ENCODE measurements around the gene DCLK2.

DCLK2 gene

GRCh38 chr4:150133605-150134004, 55.4 kb downstream of the DCLK2 start:
- no peak for DNase-seq (ENCODE audit: low read depth)
- H3K4me3 ChIP-seq (replicated peaks; ENCODE audit: low read depth, low read length), result no peak overlapping the region
- no peak for TF ChIP-seq CTCF (IDR thresholded peaks at IDR 0.05; ENCODE audit: low read length, missing control alignments)

- H3K4me3 ChIP-seq (replicated peaks; ENCODE audit: low read depth, low read length), result no peak overlapping the region
- TF ChIP-seq CTCF (IDR thresholded peaks at IDR 0.05; ENCODE audit: low read length, missing control alignments), result no peak
Measured at GRCh38 chr4:150135134-150135772, 57.0 kb downstream of the DCLK2 start.

GRCh38 chr4:150136036-150136435, 57.8 kb downstream of the DCLK2 start:
- DNase-seq (ENCODE audit: low read depth), result peak; percentile 50
- no peak for TF ChIP-seq CTCF (IDR thresholded peaks at IDR 0.05; ENCODE audit: low read length, missing control alignments)
- H3K4me3 ChIP-seq (replicated peaks; ENCODE audit: low read depth, low read length), result no peak overlapping the region

More at GRCh38 chr4:150135134-150135772, 57.0 kb downstream of the DCLK2 start:
- no peak for DNase-seq (ENCODE audit: low read depth)

GRCh38 chr4:150136481-150136880, 58.2 kb downstream of the DCLK2 start:
- no peak overlapping the region for H3K4me3 ChIP-seq (replicated peaks; ENCODE audit: low read depth, low read length)
- DNase-seq (ENCODE audit: low read depth), result no peak
- TF ChIP-seq CTCF (IDR thresholded peaks at IDR 0.05; ENCODE audit: low read length, missing control alignments), result no peak

- no peak for DNase-seq (ENCODE audit: low read depth)
- TF ChIP-seq CTCF (IDR thresholded peaks at IDR 0.05; ENCODE audit: low read length, missing control alignments), result no peak
- H3K4me3 ChIP-seq (replicated peaks; ENCODE audit: low read depth, low read length), result no peak overlapping the region
Measured at GRCh38 chr4:150139297-150139865, 61.1 kb downstream of the DCLK2 start.

GRCh38 chr4:150140774-150141400, 62.6 kb downstream of the DCLK2 start:
- DNase-seq (ENCODE audit: low read depth), result peak; percentile 68

More at GRCh38 chr4:150140774-150141400, 62.6 kb downstream of the DCLK2 start:
- no peak for TF ChIP-seq CTCF (IDR thresholded peaks at IDR 0.05; ENCODE audit: low read length, missing control alignments)
- no peak overlapping the region for H3K4me3 ChIP-seq (replicated peaks; ENCODE audit: low read depth, low read length)

Measured in fibroblast of pulmonary artery (primary cell).